ENCODE measurements around the gene KLC4.
A peak's percentile ranks its signal among the peaks of the same experiment; 100 is the strongest.
"Not testable (repeated sequence)": the region's sequence is repeated elsewhere in the genome, so short reads cannot be mapped to it uniquely, and the experiment has no call there.

The KLC4 gene

DNA sequence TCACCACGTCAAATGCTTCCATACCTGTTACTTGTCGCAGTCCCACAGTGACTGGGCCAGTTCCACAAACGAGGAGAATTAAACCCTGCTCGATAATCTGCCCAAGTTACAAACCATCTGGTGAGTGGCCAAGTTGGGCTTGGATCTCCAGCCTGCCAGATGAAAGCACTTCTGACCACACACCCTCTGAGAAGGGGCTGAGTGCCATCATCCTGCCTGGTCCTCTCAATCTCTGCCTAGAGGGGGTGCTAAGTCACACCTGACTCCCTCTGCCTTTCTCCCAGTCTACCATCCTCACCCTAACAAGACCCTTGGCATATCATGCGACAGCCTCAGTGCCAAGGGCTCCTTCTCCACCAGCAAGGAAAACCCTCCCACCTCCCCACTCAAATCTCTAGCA is 22.2 kb upstream of the KLC4 start:
- DNase-seq: no peak

DNA sequence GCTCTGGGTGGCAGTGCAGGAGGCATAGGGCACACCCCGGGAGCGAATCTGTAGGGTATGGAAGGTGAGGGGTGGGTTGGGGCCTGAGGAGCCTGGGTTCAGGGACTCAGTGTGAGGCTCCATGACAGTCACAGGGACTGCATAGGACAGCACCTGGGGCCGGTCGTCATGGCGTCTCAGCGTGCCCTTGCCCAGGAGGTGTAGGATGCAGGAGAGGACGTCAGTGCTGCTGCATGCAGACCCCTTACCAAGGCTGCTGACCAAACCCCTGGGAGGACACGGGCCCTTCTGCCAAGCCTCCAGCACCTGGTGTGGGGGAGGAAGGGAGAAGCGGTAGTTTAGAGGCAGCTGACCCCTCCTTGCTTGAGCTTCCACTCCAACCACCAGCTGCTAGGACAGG is 21.7 kb upstream of the KLC4 start:
- DNase-seq: no peak

DNA sequence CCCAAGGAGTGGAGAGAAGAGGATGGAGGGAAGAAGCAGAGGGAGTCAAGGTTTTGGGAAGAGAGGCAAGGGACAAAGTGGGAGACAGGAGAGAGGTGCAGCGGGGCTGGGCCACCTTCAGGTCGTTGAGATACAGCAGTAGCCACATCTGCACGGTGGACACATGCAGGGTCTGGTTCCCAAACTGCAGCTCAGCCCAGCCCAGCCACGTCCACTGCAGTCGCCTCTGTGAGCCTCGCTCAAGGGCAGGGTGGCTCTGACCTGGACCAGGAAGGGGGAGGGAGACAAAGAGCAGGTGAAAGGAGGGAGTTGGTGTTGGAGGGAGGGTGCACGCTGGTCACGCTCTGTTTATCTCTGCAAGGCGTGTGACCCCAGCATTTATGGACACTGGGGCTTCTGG is 20.7 kb upstream of the KLC4 start:
- DNase-seq: no peak

GRCh38 chr6:43040542-43041257 is 18.7 kb upstream of the KLC4 start:
- DNase-seq: no peak

GRCh38 chr6:43041475-43041874 is 18.0 kb upstream of the KLC4 start:
- not testable (repeated sequence) for DNase-seq

- DNase-seq: no peak
These were observed 16.1 kb upstream of the KLC4 start for GRCh38 chr6:43043310-43043709.

DNA sequence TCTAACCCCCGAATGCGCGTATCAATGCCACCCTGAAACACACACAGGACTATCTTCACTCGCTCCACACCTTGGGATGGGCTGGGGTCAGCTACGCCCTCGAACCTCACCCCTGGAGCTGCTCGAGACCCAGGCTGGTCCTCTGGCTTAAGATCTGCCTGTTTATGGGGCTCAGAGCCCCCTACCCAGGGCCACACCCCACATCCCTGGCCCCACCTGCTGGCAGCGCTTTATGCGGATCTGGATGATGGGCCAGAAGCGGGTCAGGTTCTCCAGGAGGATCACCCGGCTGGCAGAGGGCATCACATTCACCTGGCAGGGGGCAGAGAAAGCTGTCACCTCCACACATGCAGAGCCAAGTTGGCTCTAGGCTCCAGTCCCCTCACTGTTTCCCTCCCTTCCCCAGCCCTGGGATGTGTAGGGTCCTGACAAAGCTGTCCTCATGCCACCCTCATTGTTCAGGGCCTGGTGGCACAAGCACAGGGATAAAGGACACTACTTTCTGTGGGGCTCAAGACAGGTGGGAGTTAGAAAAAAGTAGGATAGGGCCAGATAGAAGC is 14.0 kb upstream of the KLC4 start:
- no peak for DNase-seq

GRCh38 chr6:43047998-43048397 is 11.4 kb upstream of the KLC4 start:
- no peak for DNase-seq

DNA sequence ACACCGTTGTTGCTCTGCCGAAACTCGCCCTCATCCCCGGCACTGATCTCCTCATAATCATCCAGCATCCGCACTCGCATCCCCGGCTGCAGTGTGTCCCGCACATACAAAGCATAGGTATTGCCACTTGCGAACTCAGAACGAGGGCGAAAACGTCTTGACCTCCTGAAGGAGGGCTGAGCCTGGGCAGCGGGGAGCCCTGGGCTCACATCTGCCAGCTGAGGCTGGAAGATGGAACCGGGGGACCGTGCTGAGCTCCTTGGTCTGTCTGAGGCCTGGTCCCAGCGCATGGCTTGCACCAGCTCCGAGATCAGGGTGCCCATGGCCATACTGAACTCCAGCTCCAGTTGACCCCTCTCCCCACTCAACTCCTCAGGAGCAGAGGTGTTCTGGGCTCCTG is 8.4 kb upstream of the KLC4 start:
- no peak for DNase-seq

DNA sequence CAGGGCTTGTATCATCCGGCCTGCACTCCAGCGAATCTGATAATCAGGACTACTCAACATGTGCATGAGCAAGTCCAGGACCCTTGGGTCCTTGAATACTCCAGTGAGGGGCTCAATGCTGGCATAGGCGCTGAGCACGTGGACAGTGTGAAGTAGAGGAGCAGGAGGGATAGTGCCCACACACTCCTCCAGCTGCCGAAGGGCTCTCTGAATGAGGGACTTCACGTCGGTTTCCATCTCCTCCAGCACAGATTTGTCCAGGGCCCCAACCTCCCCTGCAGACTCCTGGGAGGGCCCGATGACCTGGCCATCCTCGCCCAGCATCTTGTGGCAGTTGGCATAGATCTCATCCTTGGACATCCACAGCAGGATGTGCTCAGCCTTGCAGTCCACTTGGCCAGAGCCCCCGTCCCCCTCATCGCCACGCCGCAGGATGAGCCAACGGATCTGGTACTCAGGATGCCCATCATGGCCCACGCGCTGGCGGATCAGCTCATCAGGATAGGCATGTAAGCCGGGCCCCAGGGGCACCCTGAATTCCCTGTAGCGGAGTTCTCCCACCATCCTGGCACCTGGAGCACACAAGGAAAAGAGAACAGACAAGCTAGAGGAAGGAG is 7.1 kb upstream of the KLC4 start:
- no peak for DNase-seq

DNA sequence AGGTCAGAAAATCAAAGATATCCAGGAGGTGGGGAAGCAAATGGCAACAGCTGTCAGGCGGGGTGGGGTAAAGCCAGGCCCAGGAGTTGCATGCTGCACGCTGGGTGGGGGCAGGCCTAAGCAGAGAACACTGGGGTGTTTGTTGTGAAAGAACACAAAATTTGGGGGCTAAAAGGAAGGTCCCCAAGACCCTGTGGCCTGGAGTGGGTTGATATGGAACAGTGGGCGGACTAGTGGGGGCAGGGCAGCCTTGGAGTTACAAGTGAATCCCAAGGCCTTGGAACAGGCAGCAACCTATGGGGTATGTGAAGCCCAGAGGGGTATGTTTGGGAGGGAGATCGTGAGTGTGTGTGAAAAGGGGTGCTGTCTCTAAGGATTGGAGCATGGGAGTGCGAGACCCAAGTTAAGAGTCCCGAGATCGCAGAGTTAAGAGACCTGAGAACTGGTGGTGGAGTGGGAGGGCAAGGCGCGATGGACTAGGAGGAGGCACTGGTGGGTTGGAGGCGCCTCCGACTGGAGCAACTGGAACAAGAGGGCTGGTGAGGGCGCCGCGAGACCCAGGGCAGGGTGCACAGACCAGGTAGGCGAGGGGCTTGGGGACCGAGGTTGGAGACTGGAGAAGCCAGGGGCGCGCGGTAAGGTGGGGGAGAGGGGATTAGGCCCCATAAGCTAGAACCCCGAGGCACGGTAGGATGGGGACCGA is 6.4 kb upstream of the KLC4 start:
- peak; percentile 23 for DNase-seq

- DNase-seq: peak; percentile 95
These were observed 5.8 kb upstream of the KLC4 start, which contains the start of gene CUL7 for GRCh38 chr6:43053545-43054205. Gene CUL7 (minus strand): TSS chr6:43053851. CDS start chr6:43052788, 1,063 bp downstream.

GRCh38 chr6:43054206-43054943 is 5.1 kb upstream of the KLC4 start:
- DNase-seq: no peak

- no peak for DNase-seq
These were observed 3.5 kb upstream of the KLC4 start for GRCh38 chr6:43055966-43056365.

DNA sequence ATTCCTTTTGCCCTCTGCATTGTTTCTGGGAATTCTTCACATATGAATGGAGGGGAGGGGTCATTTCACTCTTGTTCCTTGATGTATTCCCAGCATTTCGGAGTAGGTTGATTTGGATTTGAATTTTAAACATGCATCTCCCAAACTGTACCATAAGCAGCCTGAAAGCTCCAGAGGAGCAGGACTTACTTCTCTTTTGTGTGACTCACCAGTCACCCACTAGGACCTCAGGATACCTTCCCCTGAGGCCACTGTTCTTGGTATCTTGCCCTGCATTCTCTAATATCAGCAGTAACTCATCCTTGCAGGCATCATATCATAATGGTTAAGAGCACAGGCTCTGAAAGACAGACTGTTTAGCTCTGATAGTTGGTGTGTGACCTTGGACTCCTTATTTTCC is 900 bp upstream of the KLC4 start:
- DNase-seq: no peak

DNA sequence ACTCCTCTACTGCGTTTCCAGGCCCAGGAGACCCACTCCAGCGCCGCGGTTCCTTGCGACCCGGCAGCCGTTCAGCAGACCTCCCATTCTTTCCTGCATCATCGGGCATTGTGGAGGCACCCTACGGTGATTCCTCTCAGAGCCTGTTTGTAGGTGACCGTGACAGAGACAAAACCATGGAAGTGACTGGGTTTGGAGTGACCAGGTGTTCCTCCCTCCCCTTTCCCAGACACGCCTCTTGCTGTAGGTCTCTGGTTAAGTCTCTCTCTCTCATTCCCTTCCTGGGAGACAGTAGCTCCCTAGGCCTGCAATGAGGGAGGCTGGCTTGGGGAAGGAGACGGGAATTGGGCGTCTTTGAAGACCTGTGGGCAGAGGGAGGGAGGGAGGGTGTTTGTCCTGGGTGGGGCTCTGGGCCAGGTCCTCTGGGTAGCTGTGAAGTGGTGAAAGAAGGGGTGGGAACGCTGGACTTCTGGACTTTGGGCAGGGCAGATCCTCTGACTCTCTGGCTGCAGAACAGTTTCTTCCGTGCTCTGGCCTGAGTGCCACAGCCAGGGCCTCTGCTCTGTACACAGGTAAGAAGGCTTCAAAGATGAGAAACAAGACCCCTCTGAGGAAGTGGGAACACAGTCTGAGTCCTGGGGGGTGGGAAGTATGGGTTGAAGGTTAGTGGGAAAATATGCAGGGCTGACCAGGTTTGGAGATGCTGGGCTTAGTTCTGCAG is 763 bp downstream of the KLC4 start:
- peak; percentile 41 for DNase-seq

GRCh38 chr6:43060755-43061633 is 1.6 kb downstream of the KLC4 start:
- DNase-seq: no peak

DNA sequence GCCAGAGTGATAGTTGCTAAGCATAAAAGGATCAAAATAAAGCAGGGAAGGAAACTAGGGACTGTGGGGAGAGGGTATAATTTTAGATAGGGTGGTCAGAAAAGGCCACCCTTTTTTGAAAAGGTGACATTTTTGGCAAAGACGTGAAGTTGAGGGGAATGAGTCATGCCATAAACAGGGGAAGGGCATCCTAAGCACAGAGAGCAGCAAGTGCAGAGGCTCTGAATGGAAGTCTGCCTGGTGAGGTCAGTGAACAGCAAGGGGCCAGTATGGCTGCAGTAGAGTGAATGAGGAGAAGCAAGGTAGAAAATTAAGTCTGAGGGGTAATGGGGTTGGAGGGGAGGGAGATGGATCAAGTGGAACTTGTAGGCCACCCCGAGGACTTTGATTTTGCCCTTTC is 2.4 kb downstream of the KLC4 start:
- no peak for DNase-seq

GRCh38 chr6:43062818-43063217 is 3.4 kb downstream of the KLC4 start:
- no peak for DNase-seq

DNA sequence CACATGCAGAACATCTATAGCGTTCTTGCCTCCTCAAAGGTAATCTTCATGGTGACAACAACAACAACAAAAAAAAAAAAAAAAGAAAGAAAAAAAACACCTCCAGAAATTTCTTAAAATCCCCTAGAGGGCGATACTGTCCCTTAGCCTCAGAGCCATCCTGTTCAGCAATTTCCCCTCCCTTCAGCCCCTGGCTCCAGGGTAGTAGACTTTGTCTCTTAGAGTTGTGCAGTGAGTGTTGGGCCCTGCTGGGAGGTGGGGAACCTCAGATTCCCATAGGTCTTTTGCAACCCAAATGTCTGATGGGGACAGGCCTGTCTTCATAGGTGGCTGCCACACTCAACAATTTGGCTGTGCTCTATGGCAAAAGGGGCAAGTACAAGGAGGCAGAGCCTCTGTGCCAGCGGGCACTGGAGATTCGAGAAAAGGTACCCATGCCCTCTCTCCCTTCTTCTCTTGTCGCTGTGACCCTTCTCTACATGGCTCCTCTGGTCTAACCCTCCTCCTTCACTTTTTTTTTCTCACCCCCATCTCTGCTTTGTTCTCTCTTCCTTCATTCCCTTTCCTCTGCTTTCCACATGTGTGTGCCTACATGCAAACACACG is 10.7 kb downstream of the KLC4 start:
- peak; percentile 54 for DNase-seq

Data from DMS79 treated with DMSO at 0.1 percent for 48 hours (cell line).